Measurements from ENCODE around the gene TRIM66. TPM values are rescaled to one million over a fixed set of nuclear protein-coding genes. Genes with fewer than 3 reads are reported as not detected.

The TRIM66 gene
- total and polyA plus RNA-seq, 2 experiments from 2014 or later: 1.5 TPM

DNA sequence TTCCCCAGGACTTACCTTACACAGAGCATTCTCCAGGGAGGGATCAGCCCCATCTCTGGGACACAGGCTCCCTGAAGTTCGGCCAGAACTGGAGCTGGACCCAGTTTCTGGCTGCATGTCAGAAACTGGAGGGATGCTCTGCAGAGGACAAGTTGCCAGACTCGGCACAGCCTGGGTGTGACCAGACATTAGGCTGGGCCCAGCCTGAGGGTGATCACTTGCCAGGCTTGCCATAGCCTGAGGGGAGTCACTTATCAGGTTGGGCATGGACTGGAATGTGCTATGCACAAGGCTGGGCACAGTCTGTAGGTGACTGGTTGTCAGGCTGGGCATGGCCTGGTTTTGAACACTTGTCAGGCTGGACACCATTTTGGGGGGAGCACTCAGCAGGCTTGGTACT is 57.8 kb downstream of the TRIM66 start:
- Histone ChIP-seq H2AFZ (no peak overlapping the region), H3K4me3 (no peak overlapping the region), H3K36me3 (ENCODE audit: low read depth) (peaks cover 4% of the 10 kb centered on the region; the same call in 1 of the 2 replicates), H3K9me3 (ENCODE audit: low read depth) (no peaks in the 10 kb centered on the region), H3K9ac (no peak overlapping the region), H3F3A (ENCODE audit: insufficient read depth) (no peaks in the 10 kb centered on the region), H3K27ac (no peak overlapping the region), H4K20me1 (ENCODE audit: insufficient read depth) (no peaks in the 10 kb centered on the region), H3K4me1 (ENCODE audit: insufficient read depth) (no peaks in the 10 kb centered on the region), H3K79me2 (ENCODE audit: insufficient read depth) (no peaks in the 10 kb centered on the region), H3K27me3 (replicated peaks; ENCODE audit: insufficient read depth) (no peaks in the 10 kb centered on the region), H3K9me2 (ENCODE audit: insufficient read depth) (no peaks in the 10 kb centered on the region), H3K4me2 (ENCODE audit: unreplicated experiment) (no peak overlapping the region)
- DNase-seq: no peak
- in situ Hi-C loops (cut with MboI): no loop called here
- TF ChIP-seq EZH2phosphoT487 (IDR thresholded peaks at IDR 0.05; ENCODE audit: insufficient read depth, low read depth) (no peak), EZH2 (IDR thresholded peaks at IDR 0.05; ENCODE audit: insufficient read depth, poor library complexity, severe bottlenecking) (no peak)
- WGBS, 2 experiments (ENCODE audit: low coverage in 1 of 2, low lambda C conversion rate in 2 of 2, missing lambda C conversion rate in 2 of 2): 27 to 69% methylated on average over 2 of the region's 2 CpGs

DNA sequence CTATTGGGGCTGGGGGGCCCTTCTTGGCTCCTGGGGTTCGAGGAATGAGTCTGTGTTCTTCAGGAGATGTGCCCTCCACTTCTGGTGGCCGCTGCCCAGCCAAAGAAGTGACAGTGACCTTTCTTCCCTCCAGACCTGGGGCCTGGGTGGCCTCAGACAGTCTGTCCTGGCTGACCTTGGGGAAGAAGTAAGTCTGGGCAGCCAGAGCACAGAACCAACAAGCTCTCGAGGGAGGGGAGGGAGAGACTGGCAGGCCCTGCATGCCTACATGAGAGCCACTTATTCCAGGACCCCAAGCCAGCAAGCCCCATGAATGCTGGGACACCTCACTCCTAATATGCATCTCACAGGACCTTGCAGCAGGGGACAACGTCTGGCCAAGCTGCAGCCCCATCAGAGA is 61.3 kb downstream of the TRIM66 start:
- no peaks in the 10 kb centered on the region for H3K79me2 ChIP-seq (ENCODE audit: insufficient read depth)
- H3K4me3 ChIP-seq: no peak overlapping the region
- no peak overlapping the region for H3K4me2 ChIP-seq (ENCODE audit: unreplicated experiment)
- no peak overlapping the region for H2AFZ ChIP-seq
- H3K4me1 ChIP-seq (ENCODE audit: insufficient read depth): no peaks in the 10 kb centered on the region
- no peaks in the 10 kb centered on the region for H3K9me3 ChIP-seq (ENCODE audit: low read depth)
- H3F3A ChIP-seq (ENCODE audit: insufficient read depth): no peaks in the 10 kb centered on the region
- no peak for DNase-seq
- no peaks in the 10 kb centered on the region for H3K27me3 ChIP-seq (replicated peaks; ENCODE audit: insufficient read depth)
- no peaks in the 10 kb centered on the region for H4K20me1 ChIP-seq (ENCODE audit: insufficient read depth)
- WGBS, 2 experiments (ENCODE audit: low coverage in 1 of 2, low lambda C conversion rate in 2 of 2, missing lambda C conversion rate in 2 of 2): 71 to 77% methylated on average over 4 of the region's 4 CpGs
- H3K27ac ChIP-seq: no peak overlapping the region
- in situ Hi-C loops (cut with MboI): no loop called here
- H3K36me3 ChIP-seq (ENCODE audit: low read depth): peaks cover 4% of the 10 kb centered on the region; the same call in 1 of the 2 replicates
- H3K9me2 ChIP-seq (ENCODE audit: insufficient read depth): no peaks in the 10 kb centered on the region
- TF ChIP-seq EZH2phosphoT487 (IDR thresholded peaks at IDR 0.05; ENCODE audit: insufficient read depth, low read depth) (no peak), EZH2 (IDR thresholded peaks at IDR 0.05; ENCODE audit: insufficient read depth, poor library complexity, severe bottlenecking) (no peak)
- H3K9ac ChIP-seq: no peak overlapping the region

DNA sequence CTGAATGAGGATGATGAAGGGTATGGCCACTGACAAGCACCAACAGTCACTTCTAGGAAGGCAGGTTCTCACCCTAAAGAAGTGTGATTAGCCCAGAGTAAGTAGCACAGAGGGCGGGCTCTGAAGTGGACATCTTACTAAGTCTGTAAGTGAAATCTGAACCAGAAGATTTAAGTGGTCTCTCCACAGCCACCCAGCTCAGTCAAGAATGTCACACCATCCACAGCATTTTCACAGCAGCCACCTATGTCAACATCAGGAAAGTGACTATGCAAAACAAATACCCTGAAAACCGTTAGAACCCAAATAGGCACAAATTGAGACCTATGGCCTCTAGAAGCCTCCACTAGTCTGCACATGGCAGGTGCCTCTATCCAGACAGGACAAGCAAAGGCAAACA is 65.4 kb downstream of the TRIM66 start:
- TF ChIP-seq EZH2phosphoT487 (IDR thresholded peaks at IDR 0.05; ENCODE audit: insufficient read depth, low read depth) (no peak), EZH2 (IDR thresholded peaks at IDR 0.05; ENCODE audit: insufficient read depth, poor library complexity, severe bottlenecking) (no peak)
- H2AFZ ChIP-seq: no peak overlapping the region
- H4K20me1 ChIP-seq (ENCODE audit: insufficient read depth): no peaks in the 10 kb centered on the region
- peaks cover 4% of the 10 kb centered on the region; the same call in 1 of the 2 replicates for H3K36me3 ChIP-seq (ENCODE audit: low read depth)
- no peaks in the 10 kb centered on the region for H3K79me2 ChIP-seq (ENCODE audit: insufficient read depth)
- DNase-seq: no peak
- H3K9me2 ChIP-seq (ENCODE audit: insufficient read depth): no peaks in the 10 kb centered on the region
- WGBS, 2 experiments (ENCODE audit: low coverage in 1 of 2, low lambda C conversion rate in 2 of 2, missing lambda C conversion rate in 2 of 2): 82 to 100% methylated on average over 2 of the region's 2 CpGs
- H3K27me3 ChIP-seq (replicated peaks; ENCODE audit: insufficient read depth): no peaks in the 10 kb centered on the region
- no peak overlapping the region for H3K4me3 ChIP-seq
- no peaks in the 10 kb centered on the region for H3K4me1 ChIP-seq (ENCODE audit: insufficient read depth)
- no peak overlapping the region for H3K9ac ChIP-seq
- peaks cover 3% of the 10 kb centered on the region; the same call in 1 of the 2 replicates for H3F3A ChIP-seq (ENCODE audit: insufficient read depth)
- in situ Hi-C loops (cut with MboI): no loop called here
- no peak overlapping the region for H3K27ac ChIP-seq
- no peak overlapping the region for H3K4me2 ChIP-seq (ENCODE audit: unreplicated experiment)
- no peaks in the 10 kb centered on the region for H3K9me3 ChIP-seq (ENCODE audit: low read depth)

DNA sequence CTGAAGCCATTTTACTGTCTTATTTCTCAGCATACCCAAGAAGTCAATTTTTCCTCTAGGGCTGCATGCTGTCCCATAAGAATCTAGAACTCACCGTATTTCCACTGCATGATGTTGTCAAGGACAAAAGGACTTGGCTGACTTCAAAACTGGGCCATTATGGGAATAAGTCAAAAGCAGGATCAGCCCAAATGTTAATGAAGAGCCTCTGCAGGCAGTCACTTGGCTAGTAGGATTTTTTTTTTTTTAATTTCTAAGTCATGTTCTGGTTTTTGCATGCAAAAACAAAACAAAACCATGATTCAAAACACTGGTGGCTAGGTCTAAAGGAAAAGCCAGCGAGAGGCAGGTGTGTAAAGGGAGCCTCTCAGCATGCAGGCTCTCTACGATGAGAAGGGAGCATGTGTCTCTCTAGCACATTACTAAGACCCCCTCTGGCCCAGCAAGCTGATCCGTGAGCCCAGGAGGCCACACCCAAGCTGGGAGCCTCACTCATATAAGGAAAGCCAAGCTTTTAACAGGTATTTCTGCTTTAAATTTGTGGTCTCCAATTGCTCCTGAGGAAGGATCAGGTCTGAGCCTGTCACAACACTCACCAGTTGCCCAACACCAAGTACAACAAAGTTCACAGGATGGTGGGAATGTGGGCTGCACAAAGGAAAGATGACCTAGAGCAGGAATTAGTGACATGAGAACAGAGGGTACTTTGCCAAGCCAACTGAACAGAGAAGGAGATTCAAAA is 67.0 kb downstream of the TRIM66 start:
- TF ChIP-seq EZH2 (IDR thresholded peaks at IDR 0.05; ENCODE audit: insufficient read depth, poor library complexity, severe bottlenecking) (no peak), EZH2phosphoT487 (IDR thresholded peaks at IDR 0.05; ENCODE audit: insufficient read depth, low read depth) (no peak)
- H4K20me1 ChIP-seq (ENCODE audit: insufficient read depth): no peaks in the 10 kb centered on the region
- no peaks in the 10 kb centered on the region for H3K79me2 ChIP-seq (ENCODE audit: insufficient read depth)
- no peak overlapping the region for H2AFZ ChIP-seq
- H3K9me2 ChIP-seq (ENCODE audit: insufficient read depth): no peaks in the 10 kb centered on the region
- DNase-seq: no peak
- H3K27ac ChIP-seq: no peak overlapping the region
- WGBS, 2 experiments (ENCODE audit: low coverage in 1 of 2, low lambda C conversion rate in 2 of 2, missing lambda C conversion rate in 2 of 2): 81 to 90% methylated on average over 4 of the region's 4 CpGs
- in situ Hi-C loops (cut with MboI): no loop called here
- H3K36me3 ChIP-seq (ENCODE audit: low read depth): no peaks in the 10 kb centered on the region
- no peak overlapping the region for H3K4me2 ChIP-seq (ENCODE audit: unreplicated experiment)
- peaks cover 3% of the 10 kb centered on the region; the same call in 1 of the 2 replicates for H3F3A ChIP-seq (ENCODE audit: insufficient read depth)
- no peak overlapping the region for H3K4me3 ChIP-seq
- H3K9me3 ChIP-seq (ENCODE audit: low read depth): no peaks in the 10 kb centered on the region
- H3K9ac ChIP-seq: no peak overlapping the region
- H3K27me3 ChIP-seq (replicated peaks; ENCODE audit: insufficient read depth): no peaks in the 10 kb centered on the region
- no peaks in the 10 kb centered on the region for H3K4me1 ChIP-seq (ENCODE audit: insufficient read depth)
